Measurements from ENCODE around the gene ITPKC. TPM values are rescaled to one million over a fixed set of nuclear protein-coding genes. Genes with fewer than 3 reads are reported as not detected.
"Not testable (repeated sequence)": the region's sequence is repeated elsewhere in the genome, so short reads cannot be mapped to it uniquely, and the experiment has no call there.

The ITPKC gene
- total RNA-seq, 2 donors from 2014 or later: 9.0 to 10.3 TPM

GRCh38 chr19:40778706-40779284, 61.9 kb downstream of the ITPKC start:
- no peaks in the 10 kb centered on the region for H3K9me3 Mint-ChIP-seq
- no peak for DNase-seq (ENCODE audit: low spot score)
- no peak for ATAC-seq
- H3K27ac Mint-ChIP-seq: peak overlapping the region; percentile 77 to 99
- H3K4me3 Mint-ChIP-seq: peak overlapping the region; percentile 89
- peaks cover 21% of the 10 kb centered on the region for H3K36me3 Mint-ChIP-seq
- peaks cover 59 to 72% of the 10 kb centered on the region in 2 donors for H3K4me1 Mint-ChIP-seq (ENCODE audit: low read depth in 2 of 2)
- H3K27me3 Mint-ChIP-seq: no peaks in the 10 kb centered on the region

- H3K9me3 Mint-ChIP-seq: no peaks in the 10 kb centered on the region
- ATAC-seq (no peak), DNase-seq (ENCODE audit: low spot score) (no peak)
- peaks cover 21% of the 10 kb centered on the region for H3K36me3 Mint-ChIP-seq
- peaks cover 53 to 67% of the 10 kb centered on the region in 2 donors for H3K4me1 Mint-ChIP-seq (ENCODE audit: low read depth in 2 of 2)
- H3K27me3 Mint-ChIP-seq: no peaks in the 10 kb centered on the region
- peak overlapping the region; percentile 89 for H3K4me3 Mint-ChIP-seq
- H3K27ac Mint-ChIP-seq: peak overlapping the region; percentile 84 to 86
Measured at GRCh38 chr19:40780582-40780981, 63.7 kb downstream of the ITPKC start.

GRCh38 chr19:40781140-40781539, 64.2 kb downstream of the ITPKC start:
- Mint-ChIP-seq H3K9me3 (no peaks in the 10 kb centered on the region), H3K27ac (peak overlapping the region; percentile 84 to 86), H3K4me1 (ENCODE audit: low read depth in 2 of 2) (peaks cover 52 to 63% of the 10 kb centered on the region in 2 donors), H3K27me3 (no peaks in the 10 kb centered on the region), H3K4me3 (peak overlapping the region; percentile 89), H3K36me3 (peaks cover 21% of the 10 kb centered on the region)
- ATAC-seq (no peak), DNase-seq (ENCODE audit: low spot score) (no peak)

- no peaks in the 10 kb centered on the region for H3K9me3 Mint-ChIP-seq
- DNase-seq (ENCODE audit: low spot score) (no peak), ATAC-seq (no peak)
- H3K36me3 Mint-ChIP-seq: peaks cover 21% of the 10 kb centered on the region
- no peaks in the 10 kb centered on the region for H3K27me3 Mint-ChIP-seq
- H3K4me3 Mint-ChIP-seq: no peak overlapping the region
- H3K27ac Mint-ChIP-seq: no peak overlapping the region
- peaks cover 43 to 46% of the 10 kb centered on the region in 2 donors for H3K4me1 Mint-ChIP-seq (ENCODE audit: low read depth in 2 of 2)
Measured at GRCh38 chr19:40783711-40784110, 66.8 kb downstream of the ITPKC start.

GRCh38 chr19:40784146-40784545, 67.2 kb downstream of the ITPKC start:
- peaks cover 21% of the 10 kb centered on the region for H3K36me3 Mint-ChIP-seq
- not testable (repeated sequence) for DNase-seq (ENCODE audit: low spot score); H3K4me3 Mint-ChIP-seq; H3K27me3 Mint-ChIP-seq; ATAC-seq; H3K9me3 Mint-ChIP-seq
- peaks cover 38 to 42% of the 10 kb centered on the region in 2 donors for H3K4me1 Mint-ChIP-seq (ENCODE audit: low read depth in 2 of 2)
- peak overlapping the region in 1 of 2 donors; percentile 80 for H3K27ac Mint-ChIP-seq

GRCh38 chr19:40785526-40785925, 68.6 kb downstream of the ITPKC start:
- H3K4me1 Mint-ChIP-seq (ENCODE audit: low read depth in 2 of 2): peaks cover 34 to 38% of the 10 kb centered on the region in 2 donors
- H3K27me3 Mint-ChIP-seq: no peaks in the 10 kb centered on the region
- peak overlapping the region; percentile 56 to 80 for H3K27ac Mint-ChIP-seq
- no peaks in the 10 kb centered on the region for H3K9me3 Mint-ChIP-seq
- H3K4me3 Mint-ChIP-seq: peak overlapping the region; percentile 6
- no peak for DNase-seq (ENCODE audit: low spot score)
- H3K36me3 Mint-ChIP-seq: peaks cover 22% of the 10 kb centered on the region
- peak; percentile 76 to 79 for ATAC-seq

GRCh38 chr19:40786060-40787037, 69.4 kb downstream of the ITPKC start:
- no peak for DNase-seq (ENCODE audit: low spot score)
- Mint-ChIP-seq H3K27ac (peak overlapping the region; percentile 56 to 80), H3K9me3 (no peaks in the 10 kb centered on the region), H3K4me3 (no peak overlapping the region), H3K36me3 (peaks cover 14% of the 10 kb centered on the region), H3K27me3 (no peaks in the 10 kb centered on the region), H3K4me1 (ENCODE audit: low read depth in 2 of 2) (peaks cover 29 to 34% of the 10 kb centered on the region in 2 donors)
- ATAC-seq: peak in 1 of 2 donors; percentile 17

Other genes starting within 250 kb of the ITPKC start
- 100 to 1,000 TPM; 131 to 149 TPM for gene SHKBP1, start 140.2 kb upstream of the ITPKC start, total RNA-seq
- 10 to 100 TPM; 28.1 to 59.0 TPM for gene LTBP4, start 115.7 kb upstream of the ITPKC start, total RNA-seq
- gene NUMBL, start 26.5 kb upstream of the ITPKC start, total RNA-seq: 10 to 100 TPM in 1 of 2 donors, 1 to 10 TPM in 1; 6.6 to 13.9 TPM
- 10 to 100 TPM; 28.7 to 41.7 TPM for gene COQ8B, start 226 bp upstream of the ITPKC start, total RNA-seq
- 10 to 100 TPM; 10.9 to 16.6 TPM for gene ACTMAP, start 33.4 kb downstream of the ITPKC start, total RNA-seq
- gene SNRPA, start 34.1 kb downstream of the ITPKC start, total RNA-seq: 100 to 1,000 TPM in 1 of 2 donors, 10 to 100 TPM in 1; 95.5 to 191 TPM
- gene MIA, start 58.4 kb downstream of the ITPKC start, total RNA-seq: 1 to 10 TPM; 1.1 to 2.4 TPM
- 100 to 1,000 TPM in 1 of 2 donors, 10 to 100 TPM in 1; 83.3 to 128 TPM for gene RAB4B, start 61.1 kb downstream of the ITPKC start, total RNA-seq
- 100 to 1,000 TPM; 119 to 136 TPM for gene EGLN2, start 82.1 kb downstream of the ITPKC start, total RNA-seq
- gene CYP2A6, start 133.3 kb downstream of the ITPKC start, total RNA-seq: not detected
- gene CYP2A7, start 165.1 kb downstream of the ITPKC start, total RNA-seq: not detected